Smooth muscle cell (in vitro differentiated cells): Measurements from ENCODE around the gene FLT1. TPM values are rescaled to one million over a fixed set of nuclear protein-coding genes. Genes with fewer than 3 reads are reported as not detected.
A peak's percentile ranks its signal among the peaks of the same experiment; 100 is the strongest.

Source experiments
- DNase-seq: peaks from one replicate; lab custom pipeline; 2025; ENCODE audit not compliant: unreplicated experiment; lab: John Stamatoyannopoulos, UW
- H2AFZ ChIP-seq: fragments of 200-600 bp; sonication (generic); 2 replicates; pipeline ENCODE4 v1.6.0; 2016; ENCODE audit warnings: antibody characterized with exemption, low read depth, mild to moderate bottlenecking
- H3F3A ChIP-seq: fragments of 200-600 bp; sonication (generic); 2 replicates; pipeline ENCODE4 v1.6.0; 2017; ENCODE audit warnings: antibody characterized with exemption, low read depth
- H3K27ac ChIP-seq: fragments of 200-600 bp; sonication (generic); 2 replicates; pipeline ENCODE4 v1.5.1; 2016; ENCODE audit warnings: low read depth, mild to moderate bottlenecking
- H3K27me3 ChIP-seq: fragments of 200-600 bp; sonication (generic); 2 replicates; pipeline ENCODE4 v1.6.1; 2016; ENCODE audit warnings: low read depth, mild to moderate bottlenecking
- H3K36me3 ChIP-seq: fragments of 200-600 bp; sonication (generic); 2 replicates; pipeline ENCODE4 v1.5.1; 2016; ENCODE audit warnings: low read depth
- H3K4me1 ChIP-seq: fragments of 200-600 bp; sonication (generic); 2 replicates; pipeline ENCODE4 v1.5.1; 2016; ENCODE audit warnings: low read depth
- H3K4me2 ChIP-seq: fragments of 200-600 bp; sonication (generic); 2 replicates; pipeline ENCODE4 v1.6.0; 2016; ENCODE audit warnings: mild to moderate bottlenecking
- H3K4me3 ChIP-seq: fragments of 200-600 bp; sonication (generic); 2 replicates; pipeline ENCODE4 v1.5.1; 2016; ENCODE audit warnings: mild to moderate bottlenecking
- H3K79me2 ChIP-seq: fragments of 200-600 bp; sonication (generic); 2 replicates; pipeline ENCODE4 v1.6.0; 2016; ENCODE audit warnings: low read depth, mild to moderate bottlenecking
- H3K9ac ChIP-seq: fragments of 200-600 bp; sonication (generic); 2 replicates; pipeline ENCODE4 v1.6.0; 2016; ENCODE audit warnings: low read depth
- H3K9me3 ChIP-seq: fragments of 200-600 bp; sonication (generic); replicated peaks from 2 replicates; pipeline ENCODE4 v1.5.1; 2016; ENCODE audit warnings: low read depth
- H4K20me1 ChIP-seq: fragments of 200-600 bp; sonication (generic); 2 replicates; pipeline ENCODE4 v1.6.0; 2016; ENCODE audit warnings: low read depth
- WGBS: methylation state at CpG from one replicate; pipeline ENCODE4 v1.1.7; 2016; ENCODE audit warnings: low lambda C conversion rate; 5-methylcytosine and 5-hydroxymethylcytosine counted together
- polyA plus RNA-seq: library from polyadenylated mRNA; unstranded; fragments of >200 nt; fragmentation: Nextera tagmentation; extraction: Ambion mirVana; gene quantifications from 2 replicates; pipeline ENCODE4 v1.2.1, GENCODE V29; 2016
- total RNA-seq: library from RNA; depleted of rRNA; stranded (reverse); fragments of >200 nt; gene quantifications from 2 replicates; pipeline ENCODE4 v1.2.3, GENCODE V29; 2014
- TF ChIP-seq, protein P1 (sequence below): fragments of 200-600 bp; sonication (generic); IDR thresholded peaks from 2 replicates; pipeline ENCODE4 v1.5.1; 2017; ENCODE audit warnings: borderline replicate concordance, mild to moderate bottlenecking, antibody characterized with exemption; ENCODE audit not compliant: insufficient read depth, poor library complexity, severe bottlenecking

FLT1 gene
- total and polyA plus RNA-seq, 2 experiments from 2014 or later: 495 to 738 TPM

- Histone ChIP-seq H3K36me3 (no peaks in the 10 kb centered on the region), H3K79me2 (peaks cover 22% of the 10 kb centered on the region), H3F3A (peaks cover 46% of the 10 kb centered on the region), H2AFZ (no peak overlapping the region), H3K27ac (peak overlapping the region; percentile 54), H3K4me1 (peaks cover 5% of the 10 kb centered on the region), H3K9me3 (no peaks in the 10 kb centered on the region), H3K4me2 (no peak overlapping the region), H3K4me3 (no peak overlapping the region), H3K27me3 (no peaks in the 10 kb centered on the region), H3K9ac (no peak overlapping the region), H4K20me1 (peaks cover 95% of the 10 kb centered on the region)
- no peak for DNase-seq
- 91% methylated on average over 13 of the region's 13 CpGs for WGBS
- TF ChIP-seq, protein P1, sequence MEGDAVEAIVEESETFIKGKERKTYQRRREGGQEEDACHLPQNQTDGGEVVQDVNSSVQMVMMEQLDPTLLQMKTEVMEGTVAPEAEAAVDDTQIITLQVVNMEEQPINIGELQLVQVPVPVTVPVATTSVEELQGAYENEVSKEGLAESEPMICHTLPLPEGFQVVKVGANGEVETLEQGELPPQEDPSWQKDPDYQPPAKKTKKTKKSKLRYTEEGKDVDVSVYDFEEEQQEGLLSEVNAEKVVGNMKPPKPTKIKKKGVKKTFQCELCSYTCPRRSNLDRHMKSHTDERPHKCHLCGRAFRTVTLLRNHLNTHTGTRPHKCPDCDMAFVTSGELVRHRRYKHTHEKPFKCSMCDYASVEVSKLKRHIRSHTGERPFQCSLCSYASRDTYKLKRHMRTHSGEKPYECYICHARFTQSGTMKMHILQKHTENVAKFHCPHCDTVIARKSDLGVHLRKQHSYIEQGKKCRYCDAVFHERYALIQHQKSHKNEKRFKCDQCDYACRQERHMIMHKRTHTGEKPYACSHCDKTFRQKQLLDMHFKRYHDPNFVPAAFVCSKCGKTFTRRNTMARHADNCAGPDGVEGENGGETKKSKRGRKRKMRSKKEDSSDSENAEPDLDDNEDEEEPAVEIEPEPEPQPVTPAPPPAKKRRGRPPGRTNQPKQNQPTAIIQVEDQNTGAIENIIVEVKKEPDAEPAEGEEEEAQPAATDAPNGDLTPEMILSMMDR: no peak
Measured at GRCh38 chr13:28406733-28407266, 88.1 kb downstream of the FLT1 start.

- Histone ChIP-seq H3K9ac (no peak overlapping the region), H3K27ac (peak overlapping the region; percentile 77), H2AFZ (no peak overlapping the region), H3K27me3 (no peaks in the 10 kb centered on the region), H3K4me3 (no peak overlapping the region), H3K36me3 (peaks cover 18% of the 10 kb centered on the region), H3K4me1 (peaks cover 5% of the 10 kb centered on the region), H3F3A (peaks cover 26% of the 10 kb centered on the region), H3K4me2 (peak overlapping the region; percentile 49), H3K79me2 (peaks cover 5% of the 10 kb centered on the region), H3K9me3 (no peaks in the 10 kb centered on the region), H4K20me1 (peaks cover 80% of the 10 kb centered on the region)
- DNase-seq: no peak
- WGBS: 66% methylated on average over 5 of the region's 5 CpGs
- TF ChIP-seq, protein P1: no peak
Measured at GRCh38 chr13:28402057-28402381, 92.9 kb downstream of the FLT1 start.

GRCh38 chr13:28401303-28402056 is 93.4 kb downstream of the FLT1 start:
- H3K9ac ChIP-seq: no peak overlapping the region
- peaks cover 5% of the 10 kb centered on the region for H3K79me2 ChIP-seq
- no peaks in the 10 kb centered on the region for H3K9me3 ChIP-seq
- peak overlapping the region; percentile 49 for H3K4me2 ChIP-seq
- peaks cover 5% of the 10 kb centered on the region for H3K4me1 ChIP-seq
- 28% methylated on average over 7 of the region's 7 CpGs for WGBS
- TF ChIP-seq, protein P1: no peak
- H3F3A ChIP-seq: peaks cover 28% of the 10 kb centered on the region
- H3K36me3 ChIP-seq: peaks cover 23% of the 10 kb centered on the region
- H3K27me3 ChIP-seq: no peaks in the 10 kb centered on the region
- H2AFZ ChIP-seq: no peak overlapping the region
- H3K27ac ChIP-seq: peak overlapping the region; percentile 77
- peaks cover 79% of the 10 kb centered on the region for H4K20me1 ChIP-seq
- DNase-seq: no peak
- H3K4me3 ChIP-seq: no peak overlapping the region
